HFFc6 (cell line): ENCODE measurements around the gene ADAM8. TPM values are rescaled to one million over a fixed set of nuclear protein-coding genes. Genes with fewer than 3 reads are reported as not detected.

Experiments used
- DNase-seq: peaks from one replicate; pipeline ENCODE4 v3.0.0-alpha.2; 2018
- H3K27ac Mint-ChIP-seq: 2 replicates; pipeline ENCODE4 v1.8.0; 2020; ENCODE audit warnings: mild to moderate bottlenecking, mixed read lengths
- H3K27me3 Mint-ChIP-seq: 2 replicates; pipeline ENCODE4 v1.8.0; 2021; ENCODE audit warnings: mild to moderate bottlenecking, moderate library complexity, mixed read lengths; ENCODE audit not compliant: insufficient read depth
- H3K36me3 Mint-ChIP-seq: 2 replicates; pipeline ENCODE4 v1.8.0; 2021; ENCODE audit warnings: low read depth, mixed read lengths
- H3K4me1 Mint-ChIP-seq: 2 replicates; pipeline ENCODE4 v1.8.0; 2020; ENCODE audit warnings: low read depth, mixed read lengths
- H3K4me3 Mint-ChIP-seq: 2 replicates; pipeline ENCODE4 v1.8.0; 2020; ENCODE audit warnings: mild to moderate bottlenecking, moderate library complexity, mixed read lengths
- H3K9me3 Mint-ChIP-seq: 2 replicates; pipeline ENCODE4 v1.8.0; 2020; ENCODE audit warnings: mild to moderate bottlenecking, mixed read lengths
- total RNA-seq, 6 experiments: library from RNA; stranded (reverse); fragmentation: NEBNext Ultra II Directional; extraction: Animal tissue kit (Norgen Biotek cat#: 25700); gene quantifications; 2 replicates in 1 of 6; 3 replicates in 5 of 6; pipeline ENCODE4 v1.2.3, GENCODE V29; 2021
- TF ChIP-seq, protein P1 (sequence below): fragments of 200-600 bp; sonication (generic); IDR thresholded peaks from 2 replicates; pipeline ENCODE4 v1.5.0; 2021; ENCODE audit warnings: antibody characterized with exemption, mild to moderate bottlenecking

ADAM8 gene
- total RNA-seq, 6 experiments from 2014 or later = 0.99 to 2.9 (median 1.2) TPM

DNA sequence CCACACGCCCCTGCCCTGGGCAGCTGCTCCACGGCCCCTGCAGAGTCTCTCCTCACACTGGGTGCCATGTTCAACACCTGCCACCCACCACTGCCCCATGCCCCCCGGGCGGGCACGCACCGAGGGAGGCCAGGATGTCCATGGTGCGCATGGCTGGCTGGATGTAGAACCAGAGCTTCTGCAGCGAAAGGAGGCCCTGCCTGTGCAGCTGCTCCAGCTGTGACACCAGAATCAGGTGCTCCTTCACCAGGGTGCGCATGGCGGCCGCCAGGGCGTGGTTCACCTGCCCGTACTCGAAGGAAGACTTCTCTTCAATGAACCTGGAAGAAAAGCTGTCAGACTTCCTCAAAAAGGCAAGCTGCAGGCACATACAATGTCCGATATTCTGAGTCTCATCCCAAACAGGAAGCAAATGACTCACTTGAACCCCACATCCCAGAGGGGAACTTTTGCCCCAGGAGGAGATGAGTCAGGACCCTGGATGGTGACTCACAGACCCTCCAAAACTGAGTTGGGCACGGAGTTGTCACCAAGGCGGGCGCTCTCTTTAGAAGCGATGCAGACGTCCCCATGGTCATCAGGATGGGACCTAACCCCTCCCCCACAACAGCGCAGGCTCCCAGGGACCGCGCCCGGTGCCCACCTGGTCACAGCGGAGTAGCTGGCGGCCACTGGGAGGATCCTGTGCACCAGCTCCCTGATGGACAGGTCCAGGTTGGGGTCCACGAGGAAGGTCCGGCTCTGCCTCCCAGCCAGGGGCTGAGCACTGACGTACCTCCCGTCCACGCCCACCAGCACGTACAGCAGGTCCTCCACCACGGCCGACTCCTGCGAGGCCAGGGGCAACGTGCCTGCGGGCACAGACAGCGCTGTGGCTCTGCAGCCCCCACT is 16.5 kb upstream of the ADAM8 start:
- no peaks in the 10 kb centered on the region; the same call in 1 of the 2 replicates for H3K27me3 Mint-ChIP-seq
- H3K27ac Mint-ChIP-seq = peak overlapping the region; percentile 83
- H3K4me1 Mint-ChIP-seq = peaks cover 26% of the 10 kb centered on the region
- peaks cover 48% of the 10 kb centered on the region for H3K36me3 Mint-ChIP-seq
- H3K4me3 Mint-ChIP-seq = peak overlapping the region; percentile 58
- H3K9me3 Mint-ChIP-seq = no peaks in the 10 kb centered on the region
- DNase-seq = peak; percentile 82
- TF ChIP-seq, protein P1, sequence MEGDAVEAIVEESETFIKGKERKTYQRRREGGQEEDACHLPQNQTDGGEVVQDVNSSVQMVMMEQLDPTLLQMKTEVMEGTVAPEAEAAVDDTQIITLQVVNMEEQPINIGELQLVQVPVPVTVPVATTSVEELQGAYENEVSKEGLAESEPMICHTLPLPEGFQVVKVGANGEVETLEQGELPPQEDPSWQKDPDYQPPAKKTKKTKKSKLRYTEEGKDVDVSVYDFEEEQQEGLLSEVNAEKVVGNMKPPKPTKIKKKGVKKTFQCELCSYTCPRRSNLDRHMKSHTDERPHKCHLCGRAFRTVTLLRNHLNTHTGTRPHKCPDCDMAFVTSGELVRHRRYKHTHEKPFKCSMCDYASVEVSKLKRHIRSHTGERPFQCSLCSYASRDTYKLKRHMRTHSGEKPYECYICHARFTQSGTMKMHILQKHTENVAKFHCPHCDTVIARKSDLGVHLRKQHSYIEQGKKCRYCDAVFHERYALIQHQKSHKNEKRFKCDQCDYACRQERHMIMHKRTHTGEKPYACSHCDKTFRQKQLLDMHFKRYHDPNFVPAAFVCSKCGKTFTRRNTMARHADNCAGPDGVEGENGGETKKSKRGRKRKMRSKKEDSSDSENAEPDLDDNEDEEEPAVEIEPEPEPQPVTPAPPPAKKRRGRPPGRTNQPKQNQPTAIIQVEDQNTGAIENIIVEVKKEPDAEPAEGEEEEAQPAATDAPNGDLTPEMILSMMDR = no peak

- TF ChIP-seq, protein P1 = no peak
- no peak for DNase-seq
- peaks cover 24% of the 10 kb centered on the region for H3K4me1 Mint-ChIP-seq
- H3K9me3 Mint-ChIP-seq = no peaks in the 10 kb centered on the region
- H3K4me3 Mint-ChIP-seq = no peak overlapping the region
- peaks cover 48% of the 10 kb centered on the region for H3K36me3 Mint-ChIP-seq
- H3K27me3 Mint-ChIP-seq = peaks cover 2% of the 10 kb centered on the region
- no peak overlapping the region for H3K27ac Mint-ChIP-seq
Measured at GRCh38 chr10:133289761-133290160, 13.1 kb upstream of the ADAM8 start.

- Mint-ChIP-seq H3K9me3 (no peaks in the 10 kb centered on the region), H3K4me1 (peaks cover 6% of the 10 kb centered on the region), H3K4me3 (no peak overlapping the region), H3K27ac (no peak overlapping the region), H3K36me3 (peaks cover 40% of the 10 kb centered on the region), H3K27me3 (peaks cover 2% of the 10 kb centered on the region)
- TF ChIP-seq, protein P1 = no peak
- DNase-seq = no peak
Measured at GRCh38 chr10:133287832-133288500, 11.3 kb upstream of the ADAM8 start.

- Mint-ChIP-seq H3K27me3 (peaks cover 2% of the 10 kb centered on the region), H3K9me3 (no peaks in the 10 kb centered on the region), H3K27ac (no peak overlapping the region), H3K36me3 (peaks cover 44% of the 10 kb centered on the region), H3K4me1 (no peaks in the 10 kb centered on the region), H3K4me3 (no peak overlapping the region; the same call in 1 of the 2 replicates)
- TF ChIP-seq, protein P1 = no peak
- DNase-seq = no peak
Measured at GRCh38 chr10:133286366-133286765, 9.7 kb upstream of the ADAM8 start.

GRCh38 chr10:133285217-133285616 is 8.5 kb upstream of the ADAM8 start:
- H3K4me1 Mint-ChIP-seq = no peaks in the 10 kb centered on the region

More at GRCh38 chr10:133285217-133285616, 8.5 kb upstream of the ADAM8 start:
- no peak for DNase-seq
- TF ChIP-seq, protein P1 = no peak
- Mint-ChIP-seq H3K4me3 (no peak overlapping the region), H3K36me3 (peaks cover 39% of the 10 kb centered on the region), H3K9me3 (no peaks in the 10 kb centered on the region), H3K27me3 (peaks cover 2% of the 10 kb centered on the region), H3K27ac (no peak overlapping the region)
